Measurements from ENCODE around the gene CALCR.

The CALCR gene

GRCh38 chr7:93453262-93453661, 121.3 kb downstream of the CALCR start:
- TF ChIP-seq, protein P1, sequence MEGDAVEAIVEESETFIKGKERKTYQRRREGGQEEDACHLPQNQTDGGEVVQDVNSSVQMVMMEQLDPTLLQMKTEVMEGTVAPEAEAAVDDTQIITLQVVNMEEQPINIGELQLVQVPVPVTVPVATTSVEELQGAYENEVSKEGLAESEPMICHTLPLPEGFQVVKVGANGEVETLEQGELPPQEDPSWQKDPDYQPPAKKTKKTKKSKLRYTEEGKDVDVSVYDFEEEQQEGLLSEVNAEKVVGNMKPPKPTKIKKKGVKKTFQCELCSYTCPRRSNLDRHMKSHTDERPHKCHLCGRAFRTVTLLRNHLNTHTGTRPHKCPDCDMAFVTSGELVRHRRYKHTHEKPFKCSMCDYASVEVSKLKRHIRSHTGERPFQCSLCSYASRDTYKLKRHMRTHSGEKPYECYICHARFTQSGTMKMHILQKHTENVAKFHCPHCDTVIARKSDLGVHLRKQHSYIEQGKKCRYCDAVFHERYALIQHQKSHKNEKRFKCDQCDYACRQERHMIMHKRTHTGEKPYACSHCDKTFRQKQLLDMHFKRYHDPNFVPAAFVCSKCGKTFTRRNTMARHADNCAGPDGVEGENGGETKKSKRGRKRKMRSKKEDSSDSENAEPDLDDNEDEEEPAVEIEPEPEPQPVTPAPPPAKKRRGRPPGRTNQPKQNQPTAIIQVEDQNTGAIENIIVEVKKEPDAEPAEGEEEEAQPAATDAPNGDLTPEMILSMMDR (IDR thresholded peaks at IDR 0.05; ENCODE audit: low read depth, low read length, missing control alignments): no peak
- no peak overlapping the region for H3K4me3 ChIP-seq (replicated peaks; ENCODE audit: low read depth, low read length)
- DNase-seq (ENCODE audit: extremely low read depth, low read depth): no peak

DNA sequence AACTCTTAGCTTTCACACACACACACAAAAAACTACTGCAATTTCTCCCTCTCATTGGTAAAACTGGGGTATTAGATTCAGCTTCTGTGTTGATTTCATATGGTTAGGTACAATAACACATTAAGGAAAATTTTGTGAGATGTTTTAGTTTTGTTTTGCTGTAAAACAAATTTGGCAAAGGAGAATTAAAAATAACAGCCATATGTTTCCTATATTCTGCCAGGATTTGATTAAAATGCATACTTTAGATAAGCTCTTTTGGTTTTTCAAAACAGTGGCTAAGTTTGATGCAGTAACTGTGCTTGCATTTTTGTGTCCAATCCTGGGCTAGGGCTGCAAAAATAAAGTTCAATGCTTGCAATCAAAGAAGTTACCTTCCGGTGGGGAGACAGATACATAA, 126.3 kb downstream of the CALCR start:
- no peak overlapping the region for H3K4me3 ChIP-seq (replicated peaks; ENCODE audit: low read depth, low read length)
- TF ChIP-seq, protein P1 (IDR thresholded peaks at IDR 0.05; ENCODE audit: low read depth, low read length, missing control alignments): no peak
- no peak for DNase-seq (ENCODE audit: extremely low read depth, low read depth)

GRCh38 chr7:93447509-93447908, 127.0 kb downstream of the CALCR start:
- no peak for DNase-seq (ENCODE audit: extremely low read depth, low read depth)
- TF ChIP-seq, protein P1 (IDR thresholded peaks at IDR 0.05; ENCODE audit: low read depth, low read length, missing control alignments): no peak
- H3K4me3 ChIP-seq (replicated peaks; ENCODE audit: low read depth, low read length): no peak overlapping the region

GRCh38 chr7:93442478-93443224, 131.9 kb downstream of the CALCR start:
- TF ChIP-seq, protein P1 (IDR thresholded peaks at IDR 0.05; ENCODE audit: low read depth, low read length, missing control alignments): peak; percentile 84
- peak; percentile 4 for DNase-seq (ENCODE audit: extremely low read depth, low read depth)
- H3K4me3 ChIP-seq (replicated peaks; ENCODE audit: low read depth, low read length): no peak overlapping the region

DNA sequence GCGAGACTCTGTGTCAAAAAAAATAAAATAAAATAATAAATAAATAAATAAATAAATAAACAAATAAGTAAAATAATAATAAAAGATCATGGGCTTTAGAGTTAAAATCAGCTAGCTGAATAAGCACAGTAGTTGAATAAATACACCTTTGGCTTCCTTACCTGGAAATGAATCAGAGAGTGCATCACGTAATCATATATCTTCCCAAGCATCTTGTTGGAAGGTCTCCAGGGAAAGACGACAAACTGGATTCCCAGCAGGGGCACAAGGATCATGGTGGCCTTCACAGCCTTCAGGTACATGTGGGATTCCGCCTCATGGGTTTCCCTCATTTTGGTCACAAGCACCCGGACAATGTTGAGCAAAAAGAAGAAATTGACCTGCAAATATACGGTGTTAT, 138.7 kb downstream of the CALCR start:
- no peak for DNase-seq (ENCODE audit: extremely low read depth, low read depth)
- TF ChIP-seq, protein P1 (IDR thresholded peaks at IDR 0.05; ENCODE audit: low read depth, low read length, missing control alignments): no peak
- no peak overlapping the region for H3K4me3 ChIP-seq (replicated peaks; ENCODE audit: low read depth, low read length)

- no peak overlapping the region for H3K4me3 ChIP-seq (replicated peaks; ENCODE audit: low read depth, low read length)
- TF ChIP-seq, protein P1 (IDR thresholded peaks at IDR 0.05; ENCODE audit: low read depth, low read length, missing control alignments): no peak
- no peak for DNase-seq (ENCODE audit: extremely low read depth, low read depth)
Observed at GRCh38 chr7:93432130-93432529, 142.4 kb downstream of the CALCR start.

Measured in HFF-Myc (cell line).